Effector CD8-positive, alpha-beta T cell (primary cell): Measurements from ENCODE around the gene KCNJ1.
A peak's percentile ranks its signal among the peaks of the same experiment; 100 is the strongest.

ENCODE experiments used
- DNase-seq: peaks from one replicate; lab custom pipeline; 2025; lab: John Stamatoyannopoulos, UW

Gene KCNJ1

DNA sequence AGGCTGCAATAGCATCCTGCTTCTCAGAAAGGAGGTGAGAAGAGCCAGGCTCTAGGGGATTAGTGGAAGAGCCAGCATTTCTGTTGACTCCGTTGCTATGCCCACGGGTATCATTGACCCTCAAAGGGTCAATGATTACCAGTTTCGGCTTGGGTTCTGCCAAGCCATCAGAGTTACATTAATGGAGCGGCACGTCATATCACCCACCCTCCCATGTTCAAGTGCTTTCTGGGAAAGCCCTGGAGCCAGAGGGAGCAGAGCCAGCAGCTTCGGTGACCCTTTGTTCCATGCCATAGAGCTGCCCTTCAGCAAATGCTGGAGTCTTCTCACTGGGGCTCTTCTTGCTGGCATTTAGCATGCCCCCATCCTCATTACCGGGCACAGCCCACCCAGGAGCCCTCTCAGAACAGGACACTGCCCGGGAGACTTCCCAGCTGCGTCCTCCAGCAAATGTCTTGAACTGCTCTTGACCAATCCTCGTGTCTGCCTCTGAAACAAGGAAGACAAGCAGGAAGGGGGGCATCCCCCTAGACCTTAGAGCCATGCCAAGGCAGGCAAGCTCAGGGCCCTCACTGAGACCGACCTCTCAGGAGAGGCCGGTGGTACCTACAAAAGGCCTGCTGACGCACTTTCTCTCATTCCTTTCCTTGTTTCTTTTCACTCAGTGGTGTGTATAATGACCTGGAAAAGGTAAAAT is 14.6 kb downstream of the KCNJ1 start:
- no peak for DNase-seq

GRCh38 chr11:128848815-128849455 is 18.2 kb downstream of the KCNJ1 start:
- peak; percentile 47 for DNase-seq

GRCh38 chr11:128846985-128847384 is 20.1 kb downstream of the KCNJ1 start:
- no peak for DNase-seq

DNA sequence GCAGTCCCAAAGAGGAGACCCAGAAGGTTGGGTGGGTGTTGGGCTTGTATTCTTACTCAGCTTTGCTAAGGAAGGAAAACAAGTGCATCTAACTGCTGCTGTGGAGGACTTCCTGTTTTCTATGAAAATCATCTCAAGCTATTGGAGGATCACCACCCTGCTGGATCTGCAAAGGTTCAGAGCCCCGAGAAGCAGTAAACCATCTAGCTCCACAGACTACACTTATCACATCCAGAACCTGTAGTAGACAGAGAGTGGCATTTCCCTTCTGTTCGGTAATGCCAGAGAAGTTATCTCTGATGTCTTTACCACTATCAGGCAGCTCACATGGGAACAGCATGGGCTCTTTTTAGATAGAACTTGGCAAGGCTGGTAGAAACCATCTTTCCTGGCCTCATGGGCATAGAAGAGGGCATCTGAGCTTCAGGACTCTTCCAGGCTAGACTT is 21.7 kb downstream of the KCNJ1 start:
- no peak for DNase-seq

DNA sequence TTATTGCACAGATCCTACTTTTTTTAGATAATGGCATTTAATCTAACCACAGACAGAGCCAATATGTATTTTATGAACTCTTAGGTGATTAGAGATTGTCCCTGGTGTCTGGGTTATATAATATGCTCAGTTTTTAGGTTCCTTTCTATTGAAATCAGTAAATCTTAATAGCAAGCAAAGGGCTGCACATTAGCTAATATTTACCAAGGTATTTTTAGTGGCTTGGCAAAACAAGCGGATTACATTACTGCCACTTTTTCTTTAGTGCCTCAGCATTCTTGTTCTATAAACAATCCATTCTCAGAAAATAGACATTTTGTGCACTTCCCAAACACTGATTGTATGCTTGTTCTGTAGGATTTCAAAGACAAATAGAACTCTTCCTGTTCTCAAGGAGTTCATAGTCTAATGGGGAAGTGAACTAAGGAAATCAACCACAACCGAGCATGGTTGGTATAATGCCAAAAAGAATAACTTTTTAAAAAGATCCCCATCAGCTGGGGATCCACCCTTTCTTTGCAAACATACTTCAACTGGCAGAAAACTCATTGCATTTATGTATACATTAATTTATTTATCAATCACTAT is 23.8 kb downstream of the KCNJ1 start:
- no peak for DNase-seq

DNA sequence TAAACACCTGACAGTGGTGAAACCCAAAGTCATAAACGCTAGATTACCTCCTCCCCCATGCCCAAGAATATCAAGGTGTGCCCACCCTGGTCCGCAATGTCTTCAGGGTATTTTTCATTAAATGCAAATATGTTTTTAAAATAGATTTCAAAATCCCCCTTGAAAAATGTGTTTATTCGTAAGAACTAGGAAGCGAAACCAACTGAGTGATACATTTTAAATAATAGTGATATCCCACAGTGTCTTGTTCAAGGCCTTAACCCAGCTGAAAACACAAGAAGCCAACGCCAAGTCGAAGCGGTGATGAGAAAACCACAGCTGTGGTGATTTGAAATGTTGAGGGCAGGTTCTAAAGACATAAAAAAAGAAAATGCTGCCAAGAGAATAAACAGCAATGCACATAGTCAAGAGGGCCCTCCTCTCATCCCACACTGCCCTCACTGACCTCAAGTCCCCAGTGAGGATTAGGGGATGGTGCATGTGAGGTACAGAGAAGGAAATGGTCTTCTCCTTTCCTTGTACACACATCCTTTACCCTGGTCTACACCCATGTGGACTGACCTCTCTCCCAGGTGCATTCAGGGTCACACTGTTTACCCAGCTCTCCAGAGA is 25.5 kb downstream of the KCNJ1 start:
- no peak for DNase-seq

- no peak for DNase-seq
Measured at GRCh38 chr11:128840783-128841182, 26.3 kb downstream of the KCNJ1 start.

DNA sequence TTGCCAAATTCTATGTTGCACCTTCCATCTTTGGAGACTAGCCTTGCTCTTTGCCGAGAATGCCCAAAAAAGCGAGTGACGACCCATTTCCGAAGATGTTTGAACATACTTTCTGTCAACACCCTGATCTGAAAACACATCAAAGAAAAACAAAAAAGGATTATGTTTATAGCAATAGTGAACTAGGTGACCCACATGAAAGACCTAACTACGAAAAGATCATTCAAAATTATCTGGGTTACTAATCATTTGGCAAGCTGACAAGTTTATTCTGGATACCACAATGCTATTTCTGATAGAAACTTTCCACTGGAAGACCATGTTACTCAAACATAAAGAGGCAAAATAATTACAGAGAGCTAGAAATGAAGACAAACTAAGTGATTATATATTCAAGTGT is 27.0 kb downstream of the KCNJ1 start:
- no peak for DNase-seq

DNA sequence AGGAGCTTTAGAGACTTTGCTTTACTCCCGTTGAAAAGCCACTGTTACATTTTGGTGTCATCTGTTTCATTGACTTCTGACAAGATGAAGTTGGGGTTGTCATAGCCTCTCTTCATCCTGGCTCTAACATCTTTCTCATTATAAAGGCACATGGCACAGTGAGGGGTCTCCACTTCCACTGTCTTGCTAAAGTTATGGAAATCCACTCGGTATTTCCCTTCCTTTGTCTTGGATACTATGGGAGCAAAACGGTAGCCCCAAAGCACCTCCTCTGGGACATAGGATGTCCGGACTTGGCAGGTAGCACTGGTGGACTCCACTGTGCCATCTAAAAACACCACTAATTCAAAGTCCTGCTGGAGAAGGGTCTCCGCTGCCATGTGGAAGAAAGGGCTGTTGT is 28.0 kb downstream of the KCNJ1 start:
- DNase-seq: no peak

- no peak for DNase-seq
Measured at GRCh38 chr11:128837627-128838026, 29.5 kb downstream of the KCNJ1 start.

- DNase-seq: no peak
Measured at GRCh38 chr11:128835741-128836430, 31.2 kb downstream of the KCNJ1 start.

DNA sequence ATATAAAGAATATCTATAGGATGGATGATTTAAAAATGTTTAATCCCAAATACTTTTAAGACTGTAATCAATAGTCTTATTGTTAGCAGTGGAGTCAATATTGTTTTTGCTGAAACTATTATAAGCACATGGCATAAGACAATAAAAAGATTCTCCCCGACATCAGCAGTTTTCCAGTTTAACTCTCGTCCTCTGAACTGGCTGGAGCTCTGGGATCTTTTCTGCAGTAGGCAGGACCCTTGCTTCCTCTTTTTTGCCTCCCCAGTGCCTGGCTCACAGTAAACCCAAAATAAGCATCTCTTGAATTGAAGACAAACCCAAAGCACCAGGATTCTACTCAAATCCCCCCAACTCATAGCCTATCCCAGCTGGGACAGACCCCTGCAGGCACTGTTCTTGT is 32.9 kb downstream of the KCNJ1 start:
- no peak for DNase-seq

DNA sequence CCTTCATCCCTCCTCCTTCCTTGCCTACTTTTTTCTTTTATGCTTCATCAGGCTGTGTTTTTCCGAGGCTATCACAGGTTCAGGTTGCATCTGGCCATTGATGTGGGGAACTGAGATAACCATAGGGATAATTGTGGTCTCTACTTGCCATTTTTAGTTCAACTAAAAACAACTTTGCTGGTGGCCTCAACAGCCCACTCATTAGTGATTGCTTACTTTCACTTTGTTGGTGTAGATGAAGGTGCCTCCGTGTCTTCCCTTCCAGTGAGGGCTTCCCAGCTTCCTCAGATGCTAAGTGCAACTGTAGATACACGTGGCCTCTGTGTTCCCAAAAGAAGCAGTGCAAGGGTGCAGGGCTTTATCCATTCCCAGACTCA is 35.0 kb downstream of the KCNJ1 start:
- no peak for DNase-seq

- DNase-seq: peak; percentile 83
Measured at GRCh38 chr11:128831174-128832120, 35.6 kb downstream of the KCNJ1 start.

DNA sequence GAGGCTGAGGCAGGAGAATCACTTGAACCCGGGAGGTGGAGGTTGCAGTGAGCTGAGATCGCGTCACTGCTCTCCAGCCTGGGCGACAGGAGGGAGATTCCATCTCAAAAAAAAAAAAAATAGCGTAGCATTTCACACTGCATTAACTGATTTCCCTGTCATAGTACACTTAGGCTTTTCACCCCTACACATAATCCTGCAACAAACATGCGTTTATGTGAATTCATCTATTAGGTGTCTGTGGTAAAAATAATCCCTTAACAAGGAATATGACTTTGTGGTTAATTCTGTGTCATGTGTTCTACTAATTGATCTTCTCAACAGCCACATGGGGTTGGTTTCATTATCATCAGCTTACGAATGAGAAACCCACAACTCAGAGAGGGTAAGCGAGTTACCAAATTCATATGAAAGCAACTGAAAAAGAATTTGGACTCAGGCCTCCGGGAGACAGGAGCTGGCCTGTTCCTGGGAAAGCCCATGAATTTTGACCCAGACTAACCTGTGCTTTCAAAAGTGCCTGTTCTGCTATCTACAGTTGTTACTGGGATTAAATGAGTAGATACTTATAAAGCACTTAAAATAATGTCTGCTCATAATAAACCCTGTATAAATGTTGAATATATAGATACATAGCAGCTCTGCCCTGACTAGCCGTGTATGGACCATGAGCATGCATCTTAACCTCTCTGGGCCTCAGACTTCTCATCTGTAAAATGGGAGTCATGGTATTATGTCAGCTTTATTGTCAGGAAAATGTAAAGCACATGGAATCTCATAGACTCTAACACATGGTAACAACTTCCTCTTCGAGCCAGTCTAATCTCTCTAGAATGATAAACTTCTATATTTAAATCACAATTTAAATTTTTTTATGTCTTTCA is 36.6 kb downstream of the KCNJ1 start:
- DNase-seq: no peak

DNA sequence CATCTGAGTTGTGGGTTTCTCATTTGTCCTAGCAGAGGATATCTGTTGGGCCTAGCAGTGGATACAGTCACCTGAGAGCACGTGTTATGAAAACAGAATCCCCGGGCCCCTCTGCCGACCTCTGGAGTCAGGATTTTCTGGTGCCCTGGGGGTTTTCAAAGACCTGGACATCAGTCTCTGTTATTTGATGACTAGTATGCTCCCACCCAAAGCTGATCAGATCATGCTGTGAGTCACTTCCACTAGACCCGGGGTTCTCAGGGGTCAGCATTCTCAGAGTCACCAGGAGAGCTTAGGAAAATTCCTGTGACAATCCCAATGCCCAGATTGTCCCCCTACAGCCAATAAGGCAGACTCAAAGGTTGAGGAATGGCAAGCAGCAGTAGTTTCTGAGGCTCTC is 38.7 kb downstream of the KCNJ1 start:
- DNase-seq: no peak

- no peak for DNase-seq
Measured at GRCh38 chr11:128827191-128827893, 39.8 kb downstream of the KCNJ1 start.

DNA sequence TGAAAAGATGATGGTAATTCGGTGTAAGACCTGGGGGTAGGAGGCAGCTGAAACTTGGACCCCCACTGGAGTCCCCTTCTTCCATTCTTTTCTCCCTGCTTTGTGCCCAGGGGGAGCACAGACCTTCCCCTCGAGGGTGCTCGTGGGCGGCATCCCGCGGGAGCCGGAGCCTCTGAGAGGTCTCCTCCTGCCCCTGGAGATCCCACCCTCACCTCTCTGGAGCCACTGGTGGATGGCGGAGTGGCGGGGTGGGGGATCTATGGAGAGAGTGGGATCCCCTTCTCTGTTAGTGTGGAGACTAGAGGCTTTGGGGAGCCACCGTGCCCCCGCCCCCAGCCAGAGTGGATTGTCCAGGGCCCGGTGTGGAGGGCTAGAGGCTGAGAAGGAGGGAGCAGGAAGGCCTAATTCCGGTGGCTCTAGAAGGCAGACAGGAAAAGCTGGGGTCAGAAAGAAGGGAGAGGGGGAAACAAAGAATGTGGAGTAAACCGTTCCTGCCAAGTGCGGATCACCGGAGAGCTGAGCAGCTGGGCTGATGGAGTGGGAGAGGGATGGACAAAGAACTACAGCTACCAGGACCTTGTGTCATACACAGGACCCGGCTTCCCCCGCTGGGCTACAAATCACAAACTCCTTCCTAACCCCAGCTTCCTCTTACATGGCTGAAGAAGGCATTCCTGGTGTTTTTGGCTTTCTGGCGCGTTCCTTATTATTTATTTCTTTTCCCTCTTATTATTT is 41.9 kb downstream of the KCNJ1 start:
- no peak for DNase-seq
